C4-2B (cell line): ENCODE measurements around the gene SHKBP1.

ENCODE experiments used
- ZFX ChIP-seq: fragments of 450-650 bp; IDR thresholded peaks from 2 replicates; pipeline ENCODE4 v1.6.1; 2017
- TF ChIP-seq, protein P1 (sequence below): fragments of 450-650 bp; conservative IDR thresholded peaks from 2 replicates; pipeline ENCODE4 v1.5.1; 2017; ENCODE audit warnings: mild to moderate bottlenecking

- TF ChIP-seq, protein P1, sequence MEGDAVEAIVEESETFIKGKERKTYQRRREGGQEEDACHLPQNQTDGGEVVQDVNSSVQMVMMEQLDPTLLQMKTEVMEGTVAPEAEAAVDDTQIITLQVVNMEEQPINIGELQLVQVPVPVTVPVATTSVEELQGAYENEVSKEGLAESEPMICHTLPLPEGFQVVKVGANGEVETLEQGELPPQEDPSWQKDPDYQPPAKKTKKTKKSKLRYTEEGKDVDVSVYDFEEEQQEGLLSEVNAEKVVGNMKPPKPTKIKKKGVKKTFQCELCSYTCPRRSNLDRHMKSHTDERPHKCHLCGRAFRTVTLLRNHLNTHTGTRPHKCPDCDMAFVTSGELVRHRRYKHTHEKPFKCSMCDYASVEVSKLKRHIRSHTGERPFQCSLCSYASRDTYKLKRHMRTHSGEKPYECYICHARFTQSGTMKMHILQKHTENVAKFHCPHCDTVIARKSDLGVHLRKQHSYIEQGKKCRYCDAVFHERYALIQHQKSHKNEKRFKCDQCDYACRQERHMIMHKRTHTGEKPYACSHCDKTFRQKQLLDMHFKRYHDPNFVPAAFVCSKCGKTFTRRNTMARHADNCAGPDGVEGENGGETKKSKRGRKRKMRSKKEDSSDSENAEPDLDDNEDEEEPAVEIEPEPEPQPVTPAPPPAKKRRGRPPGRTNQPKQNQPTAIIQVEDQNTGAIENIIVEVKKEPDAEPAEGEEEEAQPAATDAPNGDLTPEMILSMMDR: no peak
- no peak for TF ChIP-seq ZFX
These were observed 10.7 kb upstream of the SHKBP1 start for GRCh38 chr19:40565910-40566495.
